H1 (cell line): ENCODE data around the gene SCCPDH. TPM values are rescaled to one million over a fixed set of nuclear protein-coding genes. Genes with fewer than 3 reads are reported as not detected.

Experiments
- CTCF ChIA-PET: fragments of 300-600 bp; sonication (Branson Sonifier 250); formaldehyde crosslinking; loops from one replicate; lab custom pipeline; 2021; ENCODE audit not compliant: partially characterized antibody; lab: Charles Lee
- POLR2A ChIA-PET: fragments of 300-600 bp; sonication (Branson Sonifier 250); formaldehyde crosslinking; loops from one replicate; lab custom pipeline; 2021; ENCODE audit warnings: inconsistent platforms; ENCODE audit not compliant: partially characterized antibody; lab: Charles Lee
- DNase-seq, 2 experiments: peaks; one replicate each; pipeline versions ENCODE4 v3.0.0 to v3.0.0-alpha.2; 2010 to 2022; ENCODE audit warnings: low spot score in 2 of 2, low read depth in 1 of 2, mixed read lengths in 1 of 2
- FAIRE-seq: peaks from 2 replicates; lab custom pipeline; 2011; peaks lifted over from hg19 to GRCh38; lab: Jason Lieb, UNC
- H2AFZ ChIP-seq: 2 replicates; pipeline ENCODE4 v1.8.1; 2012; ENCODE audit warnings: low read length, inconsistent platforms
- H2AK5ac ChIP-seq: 2 replicates; pipeline ENCODE4 v1.6.1; 2013; ENCODE audit warnings: low read depth, low read length
- H2BK120ac ChIP-seq: replicated peaks from 2 replicates; pipeline ENCODE3; 2013; ENCODE audit warnings: low read depth, low read length, inconsistent platforms
- H2BK12ac ChIP-seq: 2 replicates; pipeline ENCODE4 v1.6.1; 2013; ENCODE audit warnings: low read depth, low read length
- H2BK15ac ChIP-seq: 2 replicates; pipeline ENCODE4 v1.6.1; 2013; ENCODE audit warnings: low read length
- H2BK20ac ChIP-seq: 2 replicates; pipeline ENCODE4 v1.6.1; 2013; ENCODE audit warnings: low read length
- H2BK5ac ChIP-seq: 2 replicates; pipeline ENCODE4 v1.6.1; 2013; ENCODE audit warnings: low read depth, low read length
- H3K14ac ChIP-seq: 2 replicates; pipeline ENCODE4 v1.6.1; 2013; ENCODE audit warnings: inconsistent platforms; ENCODE audit not compliant: insufficient read length
- H3K18ac ChIP-seq: 2 replicates; pipeline ENCODE4 v1.6.1; 2013; ENCODE audit warnings: low read length; ENCODE audit errors: extremely low read depth
- H3K23ac ChIP-seq: 2 replicates; pipeline ENCODE4 v1.6.1; 2013; ENCODE audit warnings: inconsistent platforms; ENCODE audit not compliant: insufficient read length
- H3K23me2 ChIP-seq: 2 replicates; pipeline ENCODE4 v1.6.1; 2013; ENCODE audit warnings: low read depth, low read length
- H3K27ac ChIP-seq: 2 replicates; pipeline ENCODE4 v1.6.1; 2011; ENCODE audit warnings: low read depth, low read length, inconsistent platforms
- H3K27me3 ChIP-seq, 4 experiments: replicated peaks in 1 of 4; 1 replicate in 1 of 4; 2 replicates in 3 of 4; pipeline versions ENCODE4 v1.6.1 to v1.8.1; 2011 to 2013; ENCODE audit warnings: low read length in 3 of 4, mild to moderate bottlenecking in 3 of 4, inconsistent platforms in 2 of 4, mixed read lengths in 2 of 4, moderate library complexity in 1 of 4; ENCODE audit not compliant: control insufficient read depth in 3 of 4, insufficient read depth in 3 of 4; ENCODE audit errors: extremely low read depth in 1 of 4
- H3K36me3 ChIP-seq, 4 experiments: 2 replicates each; pipeline versions ENCODE4 v1.6.1 to v1.8.1; 2011 to 2013; ENCODE audit warnings: mild to moderate bottlenecking in 4 of 4, low read length in 3 of 4, moderate library complexity in 2 of 4, control low read depth in 1 of 4, inconsistent platforms in 1 of 4; ENCODE audit not compliant: insufficient read depth in 4 of 4, control insufficient read depth in 2 of 4
- H3K4ac ChIP-seq: replicated peaks from 2 replicates; pipeline ENCODE3; 2013; ENCODE audit warnings: low read length, low read depth, mixed read lengths, inconsistent platforms; ENCODE audit not compliant: insufficient read length
- H3K4me1 ChIP-seq, 4 experiments: replicated peaks in 1 of 4; 1 replicate in 1 of 4; 2 replicates in 3 of 4; pipeline versions ENCODE4 v1.6.1 to v1.8.1; 2011 to 2013; ENCODE audit warnings: low read length in 3 of 4, inconsistent platforms in 2 of 4, mixed read lengths in 1 of 4; ENCODE audit not compliant: insufficient read depth in 4 of 4, control insufficient read depth in 3 of 4
- H3K4me2 ChIP-seq, 2 experiments: 2 replicates each; pipeline versions ENCODE4 v1.6.1 to v1.8.1; 2011 to 2013; ENCODE audit warnings: low read depth in 2 of 2, low read length in 2 of 2, control low read depth in 1 of 2, inconsistent platforms in 1 of 2, mild to moderate bottlenecking in 1 of 2; ENCODE audit not compliant: insufficient read depth in 1 of 2
- H3K4me3 ChIP-seq, 4 experiments: fragments of 200-600, 300-600 bp in 1 of 4; sonication (generic), shearing (Covaris generic), sonication (Bioruptor Twin) in 1 of 4; 2 replicates each; pipeline versions ENCODE4 v1.5.1 to v1.8.1; 2011 to 2016; ENCODE audit warnings: low read length in 4 of 4, low read depth in 3 of 4, control low read depth in 2 of 4, inconsistent platforms in 2 of 4, mild to moderate bottlenecking in 2 of 4, mixed read lengths in 1 of 4, moderate library complexity in 1 of 4; ENCODE audit not compliant: insufficient read depth in 2 of 4; ENCODE audit errors: extremely low read depth in 1 of 4
- H3K56ac ChIP-seq: replicated peaks from 2 replicates; pipeline ENCODE3; 2013; ENCODE audit warnings: low read depth, mild to moderate bottlenecking, mixed read lengths, low read length, inconsistent platforms; ENCODE audit not compliant: insufficient read length
- H3K79me1 ChIP-seq: 2 replicates; pipeline ENCODE4 v1.6.1; 2013; ENCODE audit warnings: low read depth, low read length, control low read depth
- H3K79me2 ChIP-seq, 2 experiments: 2 replicates each; pipeline versions ENCODE4 v1.6.1 to v1.8.1; 2012 to 2013; ENCODE audit warnings: low read length in 2 of 2, mild to moderate bottlenecking in 2 of 2, inconsistent platforms in 1 of 2; ENCODE audit not compliant: insufficient read depth in 2 of 2, control insufficient read depth in 1 of 2
- H3K9ac ChIP-seq, 4 experiments: replicated peaks in 1 of 4; 1 replicate in 1 of 4; 2 replicates in 3 of 4; pipeline versions ENCODE4 v1.6.1 to v1.8.1; 2011 to 2013; ENCODE audit warnings: low read depth in 3 of 4, low read length in 3 of 4, control low read depth in 2 of 4, mild to moderate bottlenecking in 2 of 4, moderate library complexity in 2 of 4, inconsistent platforms in 1 of 4; ENCODE audit errors: extremely low read depth in 1 of 4
- H3K9me3 ChIP-seq, 2 experiments: 2 replicates each; pipeline versions ENCODE4 v1.6.1 to v1.8.1; 2012 to 2013; ENCODE audit warnings: mild to moderate bottlenecking in 2 of 2, moderate library complexity in 2 of 2, control low read depth in 1 of 2, inconsistent platforms in 1 of 2, low read depth in 1 of 2, low read length in 1 of 2, mixed read lengths in 1 of 2; ENCODE audit not compliant: insufficient read depth in 2 of 2
- H4K20me1 ChIP-seq, 2 experiments: replicated peaks in 1 of 2; 2 replicates each; pipeline versions ENCODE3 to v1.8.1; 2011 to 2013; ENCODE audit warnings: inconsistent platforms in 2 of 2, low read length in 2 of 2, mild to moderate bottlenecking in 1 of 2; ENCODE audit not compliant: insufficient read depth in 2 of 2, control insufficient read depth in 1 of 2
- H4K5ac ChIP-seq: 2 replicates; pipeline ENCODE4 v1.6.1; 2013; ENCODE audit warnings: low read length, low read depth, mixed read lengths, inconsistent platforms; ENCODE audit not compliant: insufficient read length
- H4K8ac ChIP-seq: 2 replicates; pipeline ENCODE4 v1.8.0; 2013; ENCODE audit warnings: mild to moderate bottlenecking, moderate library complexity, low read length, inconsistent platforms; ENCODE audit not compliant: insufficient read depth; ENCODE audit errors: extremely low read depth
- H4K91ac ChIP-seq: replicated peaks from 2 replicates; pipeline ENCODE3; 2013; ENCODE audit warnings: low read length, mixed read lengths, inconsistent platforms; ENCODE audit not compliant: insufficient read length
- WGBS, 2 experiments: shearing (Covaris generic) in 1 of 2; methylation state at CpG; one replicate each; pipeline versions ENCODE4 v1.1.6 to v1.1.7; 2013 to 2015; ENCODE audit warnings: low lambda C conversion rate in 2 of 2, mixed read lengths in 2 of 2, inconsistent platforms in 1 of 2, low coverage in 1 of 2, missing lambda C conversion rate in 1 of 2; ENCODE audit not compliant: insufficient replicate concordance in 2 of 2, insufficient coverage in 1 of 2, insufficient read length in 1 of 2; ENCODE audit errors: extremely low coverage in 1 of 2, missing lambda C conversion rate in 1 of 2; 5-methylcytosine and 5-hydroxymethylcytosine counted together
- polyA plus RNA-seq, 7 experiments: library from polyadenylated mRNA; depleted of rRNA in 3 of 7; stranded (reverse) in 5 of 7; unstranded in 2 of 7; fragments of >200 nt in 5 of 7; fragments of 200-250 nt in 2 of 7; gene quantifications; 1 replicate in 5 of 7; 2 replicates in 1 of 7; 4 replicates in 1 of 7; pipeline versions ENCODE4 v1.2.1 to v1.2.3, GENCODE V29; 2011 to 2013; ENCODE audit warnings: missing spikeins in 2 of 7, mixed read lengths in 2 of 7
- total RNA-seq: library from RNA; stranded (reverse); fragmentation: NEBNext Ultra II Directional; extraction: Animal tissue kit (Norgen Biotek cat#: 25700); gene quantifications from 2 replicates; pipeline ENCODE4 v1.2.1, GENCODE V29; 2021

The SCCPDH gene
- total and polyA plus RNA-seq, 2 of the 8 experiments (the other 6 are each of a cell fraction or from before 2014, with no cell fraction given): 9.5 to 17.0 TPM

- H2AFZ ChIP-seq: no peak overlapping the region
- H3K36me3 ChIP-seq: no peaks in the 10 kb centered on the region
- H3K4me2 ChIP-seq: no peak overlapping the region
- H3K4me3 ChIP-seq: no peak overlapping the region
- no peaks in the 10 kb centered on the region for H3K23me2 ChIP-seq
- H3K79me2 ChIP-seq: no peaks in the 10 kb centered on the region
- H3K14ac ChIP-seq: no peak overlapping the region
- 88% methylated on average over 6 of the region's 6 CpGs; no CpG with 5 or more reads in 1 of the 2 experiments for WGBS, 2 experiments
- H4K8ac ChIP-seq: no peak overlapping the region
- peaks cover 0 to 2% (median under 1%) of the 10 kb centered on the region in 4 experiments; a peak in 4 of 7 replicates for H3K4me1 ChIP-seq
- no peaks in the 10 kb centered on the region for H3K79me1 ChIP-seq
- H3K56ac ChIP-seq: no peak overlapping the region
- DNase-seq: peak in 1 of 2 experiments; percentile 10
- no peaks in the 10 kb centered on the region for H3K27me3 ChIP-seq
- no peaks in the 10 kb centered on the region for H4K20me1 ChIP-seq
- H3K9ac ChIP-seq: no peak overlapping the region
- H2AK5ac ChIP-seq: no peak overlapping the region
- no peak for FAIRE-seq
- H3K23ac ChIP-seq: no peak overlapping the region
- no peak overlapping the region for H4K91ac ChIP-seq
- H2BK20ac ChIP-seq: no peak overlapping the region
- H3K18ac ChIP-seq: no peak overlapping the region
- H4K5ac ChIP-seq: no peak overlapping the region
- POLR2A ChIA-PET: interaction anchor here (1.3 to 2.0 kb wide), 2 partner anchors 8 to 11 kb away, joined by 4 to 6 read pairs; no protein-coding TSS in a partner anchor
- H3K27ac ChIP-seq: no peak overlapping the region
- no peak overlapping the region for H3K4ac ChIP-seq
- no peak overlapping the region for H2BK15ac ChIP-seq
- H2BK12ac ChIP-seq: no peak overlapping the region
- no peaks in the 10 kb centered on the region for H3K9me3 ChIP-seq
- H2BK120ac ChIP-seq: no peak overlapping the region
- CTCF ChIA-PET: no interaction called here
- H2BK5ac ChIP-seq: no peak overlapping the region
These were observed 79.2 kb downstream of the SCCPDH start for GRCh38 chr1:246803373-246803772.
